Measurements from ENCODE around the gene CA7.

DNA sequence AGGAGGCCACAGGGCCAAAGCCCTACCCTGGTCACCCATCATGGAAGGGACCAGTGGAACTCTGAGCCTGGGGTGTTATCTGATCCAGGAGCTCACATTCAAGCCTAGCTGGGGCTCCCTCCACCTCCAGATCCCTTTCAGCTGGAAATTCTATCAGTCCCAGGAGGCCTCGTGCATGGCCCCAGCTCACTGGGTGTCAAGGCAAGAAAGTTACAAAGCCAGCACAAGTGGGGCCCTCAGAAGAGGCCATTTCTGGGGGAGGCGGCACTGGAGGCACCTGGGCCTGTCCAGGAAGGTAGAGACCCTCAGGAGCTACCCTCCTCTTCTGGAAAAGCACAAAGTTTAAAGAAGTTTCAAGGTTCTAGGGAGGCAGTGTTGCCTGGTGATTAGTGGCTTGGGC is 4.8 kb downstream of the CA7 start:
- TF ChIP-seq ZNF324 (tag by site-specific recombination; IDR thresholded peaks at IDR 0.05): no peak
- TF ChIP-seq, protein P1, sequence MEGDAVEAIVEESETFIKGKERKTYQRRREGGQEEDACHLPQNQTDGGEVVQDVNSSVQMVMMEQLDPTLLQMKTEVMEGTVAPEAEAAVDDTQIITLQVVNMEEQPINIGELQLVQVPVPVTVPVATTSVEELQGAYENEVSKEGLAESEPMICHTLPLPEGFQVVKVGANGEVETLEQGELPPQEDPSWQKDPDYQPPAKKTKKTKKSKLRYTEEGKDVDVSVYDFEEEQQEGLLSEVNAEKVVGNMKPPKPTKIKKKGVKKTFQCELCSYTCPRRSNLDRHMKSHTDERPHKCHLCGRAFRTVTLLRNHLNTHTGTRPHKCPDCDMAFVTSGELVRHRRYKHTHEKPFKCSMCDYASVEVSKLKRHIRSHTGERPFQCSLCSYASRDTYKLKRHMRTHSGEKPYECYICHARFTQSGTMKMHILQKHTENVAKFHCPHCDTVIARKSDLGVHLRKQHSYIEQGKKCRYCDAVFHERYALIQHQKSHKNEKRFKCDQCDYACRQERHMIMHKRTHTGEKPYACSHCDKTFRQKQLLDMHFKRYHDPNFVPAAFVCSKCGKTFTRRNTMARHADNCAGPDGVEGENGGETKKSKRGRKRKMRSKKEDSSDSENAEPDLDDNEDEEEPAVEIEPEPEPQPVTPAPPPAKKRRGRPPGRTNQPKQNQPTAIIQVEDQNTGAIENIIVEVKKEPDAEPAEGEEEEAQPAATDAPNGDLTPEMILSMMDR (tag by site-specific recombination; IDR thresholded peaks at IDR 0.05): no peak
- TF ChIP-seq, protein P2, sequence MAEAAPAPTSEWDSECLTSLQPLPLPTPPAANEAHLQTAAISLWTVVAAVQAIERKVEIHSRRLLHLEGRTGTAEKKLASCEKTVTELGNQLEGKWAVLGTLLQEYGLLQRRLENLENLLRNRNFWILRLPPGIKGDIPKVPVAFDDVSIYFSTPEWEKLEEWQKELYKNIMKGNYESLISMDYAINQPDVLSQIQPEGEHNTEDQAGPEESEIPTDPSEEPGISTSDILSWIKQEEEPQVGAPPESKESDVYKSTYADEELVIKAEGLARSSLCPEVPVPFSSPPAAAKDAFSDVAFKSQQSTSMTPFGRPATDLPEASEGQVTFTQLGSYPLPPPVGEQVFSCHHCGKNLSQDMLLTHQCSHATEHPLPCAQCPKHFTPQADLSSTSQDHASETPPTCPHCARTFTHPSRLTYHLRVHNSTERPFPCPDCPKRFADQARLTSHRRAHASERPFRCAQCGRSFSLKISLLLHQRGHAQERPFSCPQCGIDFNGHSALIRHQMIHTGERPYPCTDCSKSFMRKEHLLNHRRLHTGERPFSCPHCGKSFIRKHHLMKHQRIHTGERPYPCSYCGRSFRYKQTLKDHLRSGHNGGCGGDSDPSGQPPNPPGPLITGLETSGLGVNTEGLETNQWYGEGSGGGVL (tag by site-specific recombination; IDR thresholded peaks at IDR 0.05): no peak

Measured in HEK293 (cell line).